ENCODE data around the gene PDGFA. TPM values are rescaled to one million over a fixed set of nuclear protein-coding genes. Genes with fewer than 3 reads are reported as not detected.

PDGFA gene
- total and polyA plus RNA-seq, 11 donors: 11.8 to 50.9 (median 20.3) TPM

- WGBS, 4 donors: 83 to 90% (median 85%) methylated on average over 11 to 12 of the region's 12 CpGs
- intact Hi-C loops (cut with DNase I): no loop called here
- ATAC-seq (no peak), DNase-seq (no peak)
- H3K9me3 ChIP-seq: no peaks in the 10 kb centered on the region
- no peaks in the 10 kb centered on the region for H3K27me3 ChIP-seq
- peaks cover 0 to 15% (median 11%) of the 10 kb centered on the region in 12 donors for H3K4me1 ChIP-seq
- H3K36me3 ChIP-seq: no peaks in the 10 kb centered on the region
- no peak overlapping the region for H3K27ac ChIP-seq
- TF ChIP-seq CTCF (IDR thresholded peaks at IDR 0.05): no peak
- no peak for TF ChIP-seq POLR2A (IDR thresholded peaks at IDR 0.05)
- H3K4me3 ChIP-seq: no peak overlapping the region
Observed at GRCh38 chr7:536231-536630, 16.6 kb upstream of the PDGFA start.

GRCh38 chr7:534959-535358, 15.3 kb upstream of the PDGFA start:
- WGBS, 4 donors: 87 to 95% (median 95%) methylated on average over 10 of the region's 10 CpGs
- Histone ChIP-seq H3K27me3 (no peaks in the 10 kb centered on the region), H3K4me1 (peaks cover 0 to 15% (median 11%) of the 10 kb centered on the region in 12 donors), H3K4me3 (no peak overlapping the region), H3K9me3 (no peaks in the 10 kb centered on the region), H3K36me3 (no peaks in the 10 kb centered on the region), H3K27ac (no peak overlapping the region)
- TF ChIP-seq POLR2A (IDR thresholded peaks at IDR 0.05): no peak
- no peak for TF ChIP-seq CTCF (IDR thresholded peaks at IDR 0.05)
- ATAC-seq (no peak), DNase-seq (no peak)
- intact Hi-C loops (cut with DNase I): no loop called here

GRCh38 chr7:534075-534474, 14.4 kb upstream of the PDGFA start:
- 88 to 94% (median 92%) methylated on average over 8 of the region's 8 CpGs for WGBS, 4 donors
- no peak for TF ChIP-seq CTCF (IDR thresholded peaks at IDR 0.05)
- no peak for TF ChIP-seq POLR2A (IDR thresholded peaks at IDR 0.05)
- no peaks in the 10 kb centered on the region for H3K9me3 ChIP-seq
- H3K27me3 ChIP-seq: no peaks in the 10 kb centered on the region
- ATAC-seq: no peak
- intact Hi-C loops (cut with DNase I): no loop called here
- H3K36me3 ChIP-seq: no peaks in the 10 kb centered on the region
- no peak overlapping the region for H3K4me3 ChIP-seq
- no peak for DNase-seq
- H3K4me1 ChIP-seq: peaks cover 0 to 15% (median 11%) of the 10 kb centered on the region in 12 donors
- H3K27ac ChIP-seq: no peak overlapping the region

- no peak for DNase-seq
- Histone ChIP-seq H3K9me3 (no peaks in the 10 kb centered on the region), H3K4me3 (no peak overlapping the region), H3K27ac (no peak overlapping the region), H3K4me1 (peaks cover 0 to 8% (median 7%) of the 10 kb centered on the region in 12 donors), H3K27me3 (no peaks in the 10 kb centered on the region), H3K36me3 (no peaks in the 10 kb centered on the region)
- intact Hi-C loops (cut with DNase I): no loop called here
- ATAC-seq: no peak
- TF ChIP-seq POLR2A (IDR thresholded peaks at IDR 0.05) (no peak), CTCF (IDR thresholded peaks at IDR 0.05) (no peak)
- WGBS, 4 donors: 72 to 80% (median 73%) methylated on average over 12 to 17 of the region's 17 CpGs
Observed at GRCh38 chr7:533266-533665, 13.6 kb upstream of the PDGFA start.
